GM10266 (cell line): Measurements from ENCODE around the gene ELMO1.

Experiments used
- DNase-seq: peaks from one replicate; pipeline ENCODE4 v3.0.0; 2012; ENCODE audit errors: extremely low spot score
- CTCF ChIP-seq: IDR thresholded peaks from 2 replicates; pipeline ENCODE4 v1.5.1; 2012; ENCODE audit warnings: mild to moderate bottlenecking, low read depth; ENCODE audit not compliant: control insufficient read depth, insufficient read depth; ENCODE audit errors: missing control alignments

The ELMO1 gene

GRCh38 chr7:37471619-37472018 is 23.0 kb upstream of the ELMO1 start:
- TF ChIP-seq CTCF: no peak
- DNase-seq: no peak

GRCh38 chr7:37467002-37467401 is 18.3 kb upstream of the ELMO1 start:
- DNase-seq: peak; percentile 38
- no peak for TF ChIP-seq CTCF

- DNase-seq: no peak
These were observed 13.5 kb upstream of the ELMO1 start for GRCh38 chr7:37462138-37462537.

GRCh38 chr7:37455081-37455480 is 6.4 kb upstream of the ELMO1 start:
- no peak for DNase-seq
- TF ChIP-seq CTCF: no peak

More at GRCh38 chr7:37462138-37462537, 13.5 kb upstream of the ELMO1 start:
- TF ChIP-seq CTCF: no peak

GRCh38 chr7:37452346-37452745 is 3.7 kb upstream of the ELMO1 start:
- DNase-seq: no peak
- no peak for TF ChIP-seq CTCF

- no peak for TF ChIP-seq CTCF
- no peak for DNase-seq
These were observed 1.4 kb upstream of the ELMO1 start for GRCh38 chr7:37450035-37450434.

- no peak for TF ChIP-seq CTCF
- DNase-seq: no peak
These were observed 957 bp upstream of the ELMO1 start for GRCh38 chr7:37449621-37450020.
